Parathyroid adenoma (tissue), 2 donors: Measurements from ENCODE around the gene IP6K1.
A peak's percentile ranks its signal among the peaks of the same experiment; 100 is the strongest.

ENCODE experiments used
- H2AFZ ChIP-seq: fragments of 300-600 bp; sonication (generic); one replicate; pipeline ENCODE4 v1.7.0; 2017; ENCODE audit warnings: antibody characterized with exemption, mild to moderate bottlenecking
- H3K27ac ChIP-seq: fragments of 300-600 bp; sonication (generic); one replicate; pipeline ENCODE4 v1.7.0; 2017
- H3K27me3 ChIP-seq: fragments of 300-600 bp; sonication (generic); one replicate; pipeline ENCODE4 v1.7.0; 2017; ENCODE audit warnings: low read length; ENCODE audit not compliant: control insufficient read depth, insufficient read depth
- H3K36me3 ChIP-seq: fragments of 300-600 bp; sonication (generic); one replicate; pipeline ENCODE4 v1.7.0; 2017; ENCODE audit warnings: low read length; ENCODE audit not compliant: control insufficient read depth, insufficient read depth
- H3K4me1 ChIP-seq: fragments of 300-600 bp; sonication (generic); one replicate; pipeline ENCODE4 v1.7.0; 2017; ENCODE audit warnings: control low read depth
- H3K4me2 ChIP-seq: fragments of 300-600 bp; sonication (generic); one replicate; pipeline ENCODE4 v1.7.0; 2017; ENCODE audit warnings: low read length
- H3K4me3 ChIP-seq: fragments of 300-600 bp; sonication (generic); one replicate; pipeline ENCODE4 v1.7.0; 2017; ENCODE audit warnings: low read depth, low read length
- H3K79me2 ChIP-seq: fragments of 300-600 bp; sonication (generic); one replicate; pipeline ENCODE4 v1.7.0; 2017; ENCODE audit warnings: control low read depth
- H3K9ac ChIP-seq: fragments of 300-600 bp; sonication (generic); one replicate; pipeline ENCODE4 v1.7.0; 2017; ENCODE audit warnings: mild to moderate bottlenecking
- H3K9me3 ChIP-seq: fragments of 300-600 bp; sonication (generic); one replicate; pipeline ENCODE4 v1.7.0; 2017; ENCODE audit warnings: low read length; ENCODE audit not compliant: control insufficient read depth
- CTCF ChIP-seq: fragments of 300-600 bp; sonication (generic); IDR thresholded peaks from one replicate; pipeline ENCODE4 v1.7.0; 2017; ENCODE audit warnings: antibody characterized with exemption, mild to moderate bottlenecking
- donor health status: primary hyperparathyroidism.

The IP6K1 gene

GRCh38 chr3:49723296-49723627 is 63.1 kb downstream of the IP6K1 start:
- H3K9ac ChIP-seq = peak overlapping the region; percentile 15
- H3K4me3 ChIP-seq = peak overlapping the region; percentile 95
- peak overlapping the region; percentile 100 for H3K4me2 ChIP-seq
- H3K27me3 ChIP-seq = no peaks in the 10 kb centered on the region
- H3K36me3 ChIP-seq = no peaks in the 10 kb centered on the region
- no peaks in the 10 kb centered on the region for H3K79me2 ChIP-seq
- H3K27ac ChIP-seq = peak overlapping the region; percentile 62
- TF ChIP-seq CTCF = no peak
- H3K4me1 ChIP-seq = peaks cover 11% of the 10 kb centered on the region
- H2AFZ ChIP-seq = peak overlapping the region; percentile 81
- H3K9me3 ChIP-seq = no peaks in the 10 kb centered on the region

- peak overlapping the region; percentile 100 for H3K4me2 ChIP-seq
- peaks cover 11% of the 10 kb centered on the region for H3K4me1 ChIP-seq
- no peaks in the 10 kb centered on the region for H3K27me3 ChIP-seq
- H3K27ac ChIP-seq = peak overlapping the region; percentile 62
- no peaks in the 10 kb centered on the region for H3K9me3 ChIP-seq
- H3K4me3 ChIP-seq = peak overlapping the region; percentile 95
- TF ChIP-seq CTCF = no peak
- H3K9ac ChIP-seq = no peak overlapping the region
- H2AFZ ChIP-seq = peak overlapping the region; percentile 81
- no peaks in the 10 kb centered on the region for H3K36me3 ChIP-seq
- no peaks in the 10 kb centered on the region for H3K79me2 ChIP-seq
These were observed 63.4 kb downstream of the IP6K1 start for GRCh38 chr3:49722896-49723295.

GRCh38 chr3:49721896-49722781 is 64.2 kb downstream of the IP6K1 start:
- TF ChIP-seq CTCF = no peak
- no peaks in the 10 kb centered on the region for H3K9me3 ChIP-seq
- H3K36me3 ChIP-seq = no peaks in the 10 kb centered on the region
- H3K27ac ChIP-seq = no peak overlapping the region
- H3K4me3 ChIP-seq = no peak overlapping the region
- H3K4me1 ChIP-seq = peaks cover 11% of the 10 kb centered on the region
- H2AFZ ChIP-seq = no peak overlapping the region
- no peak overlapping the region for H3K4me2 ChIP-seq
- no peaks in the 10 kb centered on the region for H3K79me2 ChIP-seq
- no peaks in the 10 kb centered on the region for H3K27me3 ChIP-seq
- H3K9ac ChIP-seq = no peak overlapping the region

- Histone ChIP-seq H2AFZ (no peak overlapping the region), H3K4me2 (no peak overlapping the region), H3K79me2 (no peaks in the 10 kb centered on the region), H3K27ac (no peak overlapping the region), H3K9ac (no peak overlapping the region), H3K4me1 (peaks cover 11% of the 10 kb centered on the region), H3K9me3 (no peaks in the 10 kb centered on the region), H3K4me3 (no peak overlapping the region), H3K27me3 (no peaks in the 10 kb centered on the region), H3K36me3 (no peaks in the 10 kb centered on the region)
- TF ChIP-seq CTCF = no peak
These were observed 64.8 kb downstream of the IP6K1 start for GRCh38 chr3:49721596-49721895.
